Fibroblast of skin of scalp (primary cell): ENCODE measurements around the gene SMG6.
A peak's percentile ranks its signal among the peaks of the same experiment; 100 is the strongest.

Experiments used
- DNase-seq: peaks from one replicate; pipeline ENCODE4 v3.0.0-alpha.2; 2013

Gene SMG6

GRCh38 chr17:2071455-2072281 lies 231.9 kb downstream of the SMG6 start:
- DNase-seq = peak; percentile 65

GRCh38 chr17:2071024-2071385 lies 232.6 kb downstream of the SMG6 start:
- DNase-seq = no peak

- DNase-seq = no peak
These were observed 233.2 kb downstream of the SMG6 start for GRCh38 chr17:2070241-2071023.

GRCh38 chr17:2068519-2069051 lies 235.0 kb downstream of the SMG6 start:
- no peak for DNase-seq

GRCh38 chr17:2068031-2068518 lies 235.5 kb downstream of the SMG6 start:
- peak; percentile 97 for DNase-seq

GRCh38 chr17:2067608-2068024 lies 236.0 kb downstream of the SMG6 start:
- DNase-seq = peak; percentile 77

GRCh38 chr17:2067048-2067561 lies 236.5 kb downstream of the SMG6 start:
- DNase-seq = no peak

- DNase-seq = peak; percentile 72
These were observed 237.6 kb downstream of the SMG6 start for GRCh38 chr17:2065949-2066400.

GRCh38 chr17:2064980-2065785 lies 238.4 kb downstream of the SMG6 start:
- DNase-seq = peak; percentile 86

- peak; percentile 53 for DNase-seq
These were observed 239.0 kb downstream of the SMG6 start for GRCh38 chr17:2064520-2064971.

- DNase-seq = no peak
These were observed 239.5 kb downstream of the SMG6 start for GRCh38 chr17:2064147-2064489.

GRCh38 chr17:2063261-2064146 lies 240.1 kb downstream of the SMG6 start:
- peak; percentile 84 for DNase-seq

GRCh38 chr17:2062571-2063183 lies 240.9 kb downstream of the SMG6 start:
- peak; percentile 88 for DNase-seq

- no peak for DNase-seq
These were observed 242.1 kb downstream of the SMG6 start for GRCh38 chr17:2061441-2061958.

- DNase-seq = no peak
These were observed 242.7 kb downstream of the SMG6 start for GRCh38 chr17:2060681-2061440.

- DNase-seq = no peak
These were observed 243.3 kb downstream of the SMG6 start for GRCh38 chr17:2060385-2060658.

GRCh38 chr17:2059547-2060384 lies 243.8 kb downstream of the SMG6 start:
- DNase-seq = no peak

- peak; percentile 66 for DNase-seq
These were observed 244.7 kb downstream of the SMG6 start for GRCh38 chr17:2058586-2059546.
